ENCODE measurements around the gene EFCAB5. TPM values are rescaled to one million over a fixed set of nuclear protein-coding genes. Genes with fewer than 3 reads are reported as not detected.
"Not testable (repeated sequence)": the region's sequence is repeated elsewhere in the genome, so short reads cannot be mapped to it uniquely, and the experiment has no call there.

The EFCAB5 gene
- total RNA-seq, 1 experiment from 2014 or later = not detected

GRCh38 chr17:30116661-30117551 lies 175.5 kb downstream of the EFCAB5 start, which contains the start of gene NSRP1:
Gene NSRP1, plus strand, starts transcription at chr17:30116816. Its CDS starts 28 bp downstream, at chr17:30116844.
- H3K27me3 ChIP-seq (ENCODE audit: control insufficient read depth, insufficient read depth, low read length) = no peaks in the 10 kb centered on the region
- peak; percentile 80 for DNase-seq
- H3K4me3 ChIP-seq (ENCODE audit: insufficient read depth, low read depth, low read length) = peak within 1 kb of the TSS; percentile 70
- no peaks in the 10 kb centered on the region; the same call in 1 of the 2 replicates for H3K36me3 ChIP-seq (replicated peaks; ENCODE audit: control insufficient read depth, insufficient read depth, low read length)

DNA sequence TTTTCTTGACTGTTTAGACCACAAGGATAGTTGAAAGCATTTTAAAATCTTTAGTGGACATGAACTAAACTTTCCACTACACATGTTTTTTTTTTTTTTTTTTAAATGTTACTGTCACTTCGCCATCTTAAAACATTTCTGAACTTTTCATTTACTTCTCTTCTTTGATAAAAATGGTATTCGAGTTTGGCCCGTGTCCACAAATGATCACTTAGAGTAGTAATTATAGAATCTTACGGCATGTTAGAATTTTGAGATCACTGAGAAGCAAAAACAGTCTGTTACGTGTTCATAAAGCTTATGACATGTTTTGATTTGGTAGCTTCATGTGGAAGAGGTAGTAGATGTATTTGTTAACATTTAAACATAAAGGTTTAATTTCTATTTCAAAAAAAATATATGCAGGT lies 176.2 kb downstream of the EFCAB5 start:
- Histone ChIP-seq H3K4me3 (ENCODE audit: insufficient read depth, low read depth, low read length) (peak overlapping the region; percentile 70), H3K36me3 (replicated peaks; ENCODE audit: control insufficient read depth, insufficient read depth, low read length) (no peaks in the 10 kb centered on the region; the same call in 1 of the 2 replicates), H3K27me3 (ENCODE audit: control insufficient read depth, insufficient read depth, low read length) (no peaks in the 10 kb centered on the region)
- DNase-seq = no peak

DNA sequence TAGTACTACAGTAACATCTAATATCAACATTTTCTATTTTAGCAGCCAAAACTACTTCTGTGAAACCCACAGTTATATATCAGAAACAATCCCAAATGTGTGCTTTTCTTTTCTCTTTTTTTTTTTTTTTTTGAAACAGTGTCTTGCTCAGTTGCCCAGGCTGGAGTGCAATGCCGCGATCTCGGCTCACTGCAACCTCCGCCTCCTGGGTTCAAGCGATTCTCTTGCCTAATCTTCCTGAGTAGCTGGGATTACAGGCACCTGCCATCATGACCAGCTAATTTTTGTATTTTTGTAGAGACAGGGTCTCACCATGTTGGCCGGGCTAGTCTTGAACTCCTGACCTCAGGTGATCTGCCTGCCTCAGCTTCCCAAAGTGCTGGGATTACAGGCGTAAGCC lies 177.2 kb downstream of the EFCAB5 start:
- DNase-seq; H3K27me3 ChIP-seq (ENCODE audit: control insufficient read depth, insufficient read depth, low read length); H3K36me3 ChIP-seq (replicated peaks; ENCODE audit: control insufficient read depth, insufficient read depth, low read length); H3K4me3 ChIP-seq (ENCODE audit: insufficient read depth, low read depth, low read length): not testable (repeated sequence)

- no peaks in the 10 kb centered on the region for H3K27me3 ChIP-seq (ENCODE audit: control insufficient read depth, insufficient read depth, low read length)
- H3K36me3 ChIP-seq (replicated peaks; ENCODE audit: control insufficient read depth, insufficient read depth, low read length) = no peaks in the 10 kb centered on the region; the same call in 1 of the 2 replicates
- H3K4me3 ChIP-seq (ENCODE audit: insufficient read depth, low read depth, low read length) = no peak overlapping the region
- DNase-seq = no peak
These were observed 182.9 kb downstream of the EFCAB5 start for GRCh38 chr17:30124273-30124796.

GRCh38 chr17:30130121-30130520 lies 188.7 kb downstream of the EFCAB5 start:
- H3K36me3 ChIP-seq (replicated peaks; ENCODE audit: control insufficient read depth, insufficient read depth, low read length) = no peaks in the 10 kb centered on the region; the same call in 1 of the 2 replicates
- H3K4me3 ChIP-seq (ENCODE audit: insufficient read depth, low read depth, low read length) = no peak overlapping the region
- no peaks in the 10 kb centered on the region for H3K27me3 ChIP-seq (ENCODE audit: control insufficient read depth, insufficient read depth, low read length)
- no peak for DNase-seq

DNA sequence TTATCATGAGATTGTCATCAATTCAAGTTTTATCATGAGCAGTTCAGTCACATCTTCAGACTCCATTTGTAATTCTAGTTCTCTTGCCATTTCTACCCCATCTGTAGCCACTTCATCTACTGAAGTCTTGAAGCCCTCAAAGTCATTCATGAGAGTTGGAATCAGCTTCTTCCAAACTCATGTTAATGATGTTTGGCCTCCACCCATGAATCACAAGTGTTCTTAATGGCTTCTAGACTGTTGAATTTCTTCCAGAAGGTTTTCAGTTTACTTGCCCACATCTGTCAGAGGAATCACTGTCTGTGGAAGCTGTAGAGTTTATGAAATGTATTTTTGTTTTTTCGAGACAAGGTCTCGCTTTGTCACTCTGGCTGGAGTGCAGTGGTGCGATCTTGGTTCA lies 191.2 kb downstream of the EFCAB5 start:
- DNase-seq = no peak
- H3K4me3 ChIP-seq (ENCODE audit: insufficient read depth, low read depth, low read length) = no peak overlapping the region
- no peaks in the 10 kb centered on the region; the same call in 1 of the 2 replicates for H3K36me3 ChIP-seq (replicated peaks; ENCODE audit: control insufficient read depth, insufficient read depth, low read length)
- H3K27me3 ChIP-seq (ENCODE audit: control insufficient read depth, insufficient read depth, low read length) = no peaks in the 10 kb centered on the region

GRCh38 chr17:30133197-30133596 lies 191.8 kb downstream of the EFCAB5 start:
- H3K4me3 ChIP-seq (ENCODE audit: insufficient read depth, low read depth, low read length) = no peak overlapping the region
- H3K36me3 ChIP-seq (replicated peaks; ENCODE audit: control insufficient read depth, insufficient read depth, low read length) = no peaks in the 10 kb centered on the region; the same call in 1 of the 2 replicates
- H3K27me3 ChIP-seq (ENCODE audit: control insufficient read depth, insufficient read depth, low read length) = no peaks in the 10 kb centered on the region
- DNase-seq = no peak

DNA sequence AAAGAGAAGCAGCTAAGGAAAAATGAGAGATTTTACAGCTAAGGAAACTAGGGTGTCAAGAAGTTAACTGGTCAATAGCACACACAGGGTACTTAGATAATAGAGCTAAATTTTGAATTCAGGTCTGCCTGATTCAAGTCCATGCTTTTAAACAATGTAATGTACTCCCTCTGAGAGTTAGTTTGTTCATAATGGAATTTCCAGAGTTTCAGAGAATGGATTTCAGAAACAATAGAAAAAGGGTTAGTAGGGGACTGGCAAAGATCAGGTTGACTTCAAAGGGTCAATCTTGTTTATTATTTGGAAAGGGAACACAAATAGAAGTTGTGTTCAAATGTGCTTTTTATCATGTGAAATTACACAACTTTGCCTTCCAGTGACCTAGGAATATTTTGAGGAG lies 193.1 kb downstream of the EFCAB5 start:
- Histone ChIP-seq H3K27me3 (ENCODE audit: control insufficient read depth, insufficient read depth, low read length) (no peaks in the 10 kb centered on the region), H3K36me3 (replicated peaks; ENCODE audit: control insufficient read depth, insufficient read depth, low read length) (no peaks in the 10 kb centered on the region), H3K4me3 (ENCODE audit: insufficient read depth, low read depth, low read length) (no peak overlapping the region)
- DNase-seq = no peak

DNA sequence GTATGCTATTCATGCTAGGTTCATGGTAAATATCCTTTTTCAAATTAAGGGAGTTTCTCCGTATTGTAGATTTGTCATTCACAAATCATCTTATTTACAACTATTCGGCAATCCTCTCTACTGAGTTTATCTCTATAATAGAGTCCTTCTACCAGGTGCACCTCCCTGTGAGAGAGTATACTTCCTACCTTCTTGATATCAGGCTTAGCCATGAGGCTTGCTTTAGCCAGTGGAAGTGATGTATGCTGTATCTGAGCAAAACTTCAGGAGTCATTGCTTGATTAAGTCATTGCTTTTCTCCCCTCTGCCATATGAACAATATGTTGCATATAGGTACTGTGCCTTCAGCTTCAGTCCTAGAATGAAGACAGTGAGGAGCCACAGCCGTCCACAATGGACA lies 195.7 kb downstream of the EFCAB5 start:
- DNase-seq = no peak
- Histone ChIP-seq H3K36me3 (replicated peaks; ENCODE audit: control insufficient read depth, insufficient read depth, low read length) (no peaks in the 10 kb centered on the region), H3K27me3 (ENCODE audit: control insufficient read depth, insufficient read depth, low read length) (no peaks in the 10 kb centered on the region), H3K4me3 (ENCODE audit: insufficient read depth, low read depth, low read length) (no peak overlapping the region)

GRCh38 chr17:30147860-30148259 lies 206.4 kb downstream of the EFCAB5 start:
- not testable (repeated sequence) for H3K4me3 ChIP-seq (ENCODE audit: insufficient read depth, low read depth, low read length)

DNA sequence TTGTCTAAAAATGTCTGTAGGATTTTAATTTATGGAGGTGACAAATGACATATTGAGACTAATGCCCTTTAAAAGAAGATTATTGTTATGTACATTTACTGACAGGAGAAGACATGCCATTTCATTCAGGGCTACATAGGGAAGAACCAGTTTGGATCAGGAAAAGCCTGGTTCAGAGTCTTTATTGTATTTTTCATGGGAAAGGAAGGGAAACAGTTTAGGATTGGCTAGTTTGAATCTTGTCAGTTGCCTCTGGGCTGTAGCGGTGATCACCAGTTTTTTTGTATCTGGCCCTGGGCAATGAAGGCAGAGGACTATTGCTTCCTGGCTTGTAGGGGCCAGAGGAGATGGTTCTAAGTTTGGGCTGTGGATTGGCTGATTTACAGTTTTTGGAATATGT lies 206.9 kb downstream of the EFCAB5 start:
- H3K4me3 ChIP-seq (ENCODE audit: insufficient read depth, low read depth, low read length) = no peak overlapping the region
- no peaks in the 10 kb centered on the region for H3K27me3 ChIP-seq (ENCODE audit: control insufficient read depth, insufficient read depth, low read length)
- no peak for DNase-seq
- H3K36me3 ChIP-seq (replicated peaks; ENCODE audit: control insufficient read depth, insufficient read depth, low read length) = no peaks in the 10 kb centered on the region

More at GRCh38 chr17:30147860-30148259, 206.4 kb downstream of the EFCAB5 start:
- DNase-seq; H3K27me3 ChIP-seq (ENCODE audit: control insufficient read depth, insufficient read depth, low read length); H3K36me3 ChIP-seq (replicated peaks; ENCODE audit: control insufficient read depth, insufficient read depth, low read length): not testable (repeated sequence)

DNA sequence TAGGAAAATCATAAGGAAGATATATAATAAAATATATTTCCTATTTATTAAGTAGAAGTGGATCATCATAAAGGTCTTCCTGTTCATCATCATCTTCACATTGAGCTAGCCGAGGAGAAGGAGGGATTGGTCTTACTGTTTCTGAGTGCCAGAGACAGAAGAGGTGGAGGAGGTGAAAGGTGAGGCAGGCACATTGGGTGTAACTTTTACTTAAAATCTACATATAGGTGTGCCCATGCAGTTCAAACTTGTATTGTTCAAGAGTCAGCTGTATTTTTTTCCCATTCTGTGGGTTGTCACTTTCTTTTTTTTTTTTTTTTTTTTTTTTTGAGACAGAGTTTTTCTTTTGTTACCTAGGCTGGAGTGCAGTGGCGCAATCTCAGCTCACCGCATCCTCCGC lies 210.0 kb downstream of the EFCAB5 start:
- Histone ChIP-seq H3K27me3 (ENCODE audit: control insufficient read depth, insufficient read depth, low read length) (no peaks in the 10 kb centered on the region), H3K4me3 (ENCODE audit: insufficient read depth, low read depth, low read length) (no peak overlapping the region), H3K36me3 (replicated peaks; ENCODE audit: control insufficient read depth, insufficient read depth, low read length) (no peaks in the 10 kb centered on the region; the same call in 1 of the 2 replicates)
- DNase-seq = no peak

DNA sequence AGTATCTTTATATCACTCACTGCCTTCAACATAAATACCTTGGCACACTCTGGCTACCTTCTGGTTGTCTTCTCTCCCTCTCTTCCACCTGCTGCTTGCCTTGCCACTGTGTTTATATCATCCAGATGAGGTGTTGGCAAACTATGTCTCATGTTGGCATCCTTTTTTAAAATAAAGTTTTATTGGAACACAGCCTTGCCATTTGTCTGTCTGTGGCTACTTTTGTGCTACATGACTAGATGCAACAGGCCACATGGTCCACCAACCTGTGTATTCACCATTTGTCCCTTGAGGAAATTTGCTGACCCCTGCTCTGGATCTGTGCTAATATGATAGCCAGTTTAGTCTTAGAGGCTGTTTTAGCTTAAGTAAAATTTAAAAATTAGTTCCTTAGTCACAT lies 212.0 kb downstream of the EFCAB5 start:
- Histone ChIP-seq H3K36me3 (replicated peaks; ENCODE audit: control insufficient read depth, insufficient read depth, low read length) (no peaks in the 10 kb centered on the region; the same call in 1 of the 2 replicates), H3K4me3 (ENCODE audit: insufficient read depth, low read depth, low read length) (no peak overlapping the region), H3K27me3 (ENCODE audit: control insufficient read depth, insufficient read depth, low read length) (no peaks in the 10 kb centered on the region)
- no peak for DNase-seq

DNA sequence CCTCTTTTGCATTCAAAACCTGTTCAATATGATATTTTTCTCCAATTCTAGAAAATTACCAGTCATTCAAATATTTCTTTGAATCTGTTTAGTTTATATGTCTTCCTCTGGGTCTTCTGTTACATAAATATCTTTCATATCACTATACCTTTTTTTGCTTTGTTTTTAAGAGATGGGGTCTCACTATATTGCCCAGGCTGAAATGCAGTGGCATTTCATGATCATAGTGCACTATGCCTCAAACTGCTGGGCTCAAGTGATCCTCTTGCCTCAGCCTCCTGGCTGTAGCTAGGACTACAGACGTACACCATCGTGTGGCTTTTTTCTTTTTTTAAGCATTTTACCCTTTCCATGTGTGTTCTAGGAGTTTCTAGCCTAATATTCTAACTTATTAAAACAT lies 214.0 kb downstream of the EFCAB5 start:
- DNase-seq = no peak
- no peaks in the 10 kb centered on the region for H3K27me3 ChIP-seq (ENCODE audit: control insufficient read depth, insufficient read depth, low read length)
- no peak overlapping the region for H3K4me3 ChIP-seq (ENCODE audit: insufficient read depth, low read depth, low read length)
- H3K36me3 ChIP-seq (replicated peaks; ENCODE audit: control insufficient read depth, insufficient read depth, low read length) = no peaks in the 10 kb centered on the region; the same call in 1 of the 2 replicates

All from H7 (cell line).